Measurements from ENCODE around the gene SIVA1. TPM values are rescaled to one million over a fixed set of nuclear protein-coding genes. Genes with fewer than 3 reads are reported as not detected.

The SIVA1 gene
- polyA plus RNA-seq, 1 of the 3 experiments (the other 2 are of a cell fraction), result 137 TPM

- no peaks in the 10 kb centered on the region for H3K9me3 ChIP-seq
- H3F3A ChIP-seq (replicated peaks; ENCODE audit: insufficient read depth), result no peaks in the 10 kb centered on the region
- no peak overlapping the region for H2AFZ ChIP-seq (ENCODE audit: low read depth)
- peak overlapping the region in 1 of 2 experiments; percentile 80; a peak in 1 of 4 replicates for H3K27ac ChIP-seq (ENCODE audit: low read depth in 2 of 2, low read length in 1 of 2)
- no peaks in the 10 kb centered on the region for H3K27me3 ChIP-seq (ENCODE audit: insufficient read depth)
- H3K9ac ChIP-seq, result peak overlapping the region; percentile 57; the same call in 1 of the 2 replicates
- DNase-seq, result peak; percentile 84
- 15% methylated on average over 12 of the region's 27 CpGs for WGBS (ENCODE audit: low lambda C conversion rate)
- H3K4me1 ChIP-seq (ENCODE audit: control insufficient read depth in 1 of 2, insufficient read depth in 2 of 2, low read depth in 1 of 2, low read length in 1 of 2), result peaks cover 0 to 28% of the 10 kb centered on the region in 2 experiments; a peak in 2 of 4 replicates
- TF ChIP-seq MAX (IDR thresholded peaks at IDR 0.05; ENCODE audit: low read depth) (no peak), GATA2 (CRISPR knock-in tag; IDR thresholded peaks at IDR 0.05) (no peak), ZBTB33 (IDR thresholded peaks at IDR 0.05; ENCODE audit: borderline replicate concordance, low read depth) (no peak), NFIC (IDR thresholded peaks at IDR 0.05; ENCODE audit: borderline replicate concordance) (no peak), TCF12 (IDR thresholded peaks at IDR 0.05) (no peak), JUND (IDR thresholded peaks at IDR 0.05) (no peak), FOXJ3 (CRISPR knock-in tag; IDR thresholded peaks at IDR 0.05) (no peak), RXRA (IDR thresholded peaks at IDR 0.05; ENCODE audit: borderline replicate concordance, low read depth) (no peak), SIN3A (IDR thresholded peaks at IDR 0.05; ENCODE audit: borderline replicate concordance, low read depth, low read length) (no peak), REST (IDR thresholded peaks at IDR 0.05; ENCODE audit: low read depth, low read length) (no peak), TAF1 (IDR thresholded peaks at IDR 0.05; ENCODE audit: borderline replicate concordance, low read depth, low read length) (no peak), FOXM1 (IDR thresholded peaks at IDR 0.05; ENCODE audit: low read depth) (no peak), MEF2A (IDR thresholded peaks at IDR 0.05; ENCODE audit: borderline replicate concordance, low read depth) (no peak)
- peak overlapping the region; percentile 60 to 69 for H3K4me3 ChIP-seq (ENCODE audit: low read depth in 2 of 2, low read length in 1 of 2)
- no peaks in the 10 kb centered on the region for H3K79me2 ChIP-seq (ENCODE audit: insufficient read depth)
- peaks cover 11% of the 10 kb centered on the region; the same call in 1 of the 2 replicates for H4K20me1 ChIP-seq (ENCODE audit: insufficient read depth)
- peaks cover 0 to 4% of the 10 kb centered on the region in 2 experiments for H3K36me3 ChIP-seq (replicated peaks in 1 of 2; ENCODE audit: control insufficient read depth in 1 of 2, insufficient read depth in 2 of 2, low read length in 1 of 2)
- ChIA-PET POLR2A (no interaction called here), CTCF (interaction anchor here (0.6 to 3.8 kb wide), 16 partner anchors 10 to 641 kb away, joined by 3 to 23 read pairs (median 4); partner anchors contain the start of gene SIVA1)
- peak overlapping the region; percentile 81 for H3K4me2 ChIP-seq
- H3K9me2 ChIP-seq, result no peaks in the 10 kb centered on the region
Measured at GRCh38 chr14:104724407-104724980, 28.5 kb upstream of the SIVA1 start.
